GM12864 (cell line): ENCODE measurements around the gene RPL41.

Source experiments
- DNase-seq: peaks from one replicate; pipeline ENCODE4 v3.0.0-alpha.2; 2011; ENCODE audit warnings: low read depth
- H3K4me3 ChIP-seq: 2 replicates; pipeline ENCODE4 v1.5.1; 2011; ENCODE audit warnings: mild to moderate bottlenecking, low read depth, low read length, control low read depth
- CTCF ChIP-seq: IDR thresholded peaks from 2 replicates; pipeline ENCODE4 v1.5.1; 2011; ENCODE audit warnings: low read depth, mild to moderate bottlenecking, moderate library complexity, low read length, control low read depth, inconsistent platforms; ENCODE audit errors: missing control alignments

The RPL41 gene

GRCh38 chr12:56141946-56142784 is 25.7 kb downstream of the RPL41 start:
- no peak overlapping the region for H3K4me3 ChIP-seq
- DNase-seq: no peak
- TF ChIP-seq CTCF: no peak

- no peak for TF ChIP-seq CTCF
- H3K4me3 ChIP-seq: no peak overlapping the region
- no peak for DNase-seq
These were observed 26.8 kb downstream of the RPL41 start for GRCh38 chr12:56143217-56143616.

GRCh38 chr12:56143870-56144269 is 27.4 kb downstream of the RPL41 start:
- no peak for DNase-seq
- no peak overlapping the region for H3K4me3 ChIP-seq

DNA sequence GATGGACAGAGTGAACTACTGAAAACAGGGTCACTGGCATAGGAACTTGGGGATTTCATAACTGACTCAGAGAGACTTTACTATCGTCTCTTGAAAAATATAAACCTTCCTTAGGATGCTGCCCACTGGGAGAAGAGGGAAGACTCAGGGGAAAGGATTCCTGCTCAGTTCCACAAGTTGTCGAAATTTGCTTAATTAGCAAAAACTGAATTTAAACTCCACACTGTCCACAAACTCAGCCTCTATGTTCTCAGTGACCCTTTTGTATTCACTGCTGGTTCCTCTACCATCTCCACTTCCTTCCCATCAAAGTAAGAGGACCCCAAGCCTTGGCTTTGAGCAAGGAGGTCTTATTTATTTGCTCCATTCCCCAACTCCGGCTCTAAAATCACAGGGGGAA is 28.8 kb downstream of the RPL41 start:
- no peak for TF ChIP-seq CTCF
- no peak overlapping the region for H3K4me3 ChIP-seq
- DNase-seq: no peak

More at GRCh38 chr12:56143870-56144269, 27.4 kb downstream of the RPL41 start:
- TF ChIP-seq CTCF: no peak

DNA sequence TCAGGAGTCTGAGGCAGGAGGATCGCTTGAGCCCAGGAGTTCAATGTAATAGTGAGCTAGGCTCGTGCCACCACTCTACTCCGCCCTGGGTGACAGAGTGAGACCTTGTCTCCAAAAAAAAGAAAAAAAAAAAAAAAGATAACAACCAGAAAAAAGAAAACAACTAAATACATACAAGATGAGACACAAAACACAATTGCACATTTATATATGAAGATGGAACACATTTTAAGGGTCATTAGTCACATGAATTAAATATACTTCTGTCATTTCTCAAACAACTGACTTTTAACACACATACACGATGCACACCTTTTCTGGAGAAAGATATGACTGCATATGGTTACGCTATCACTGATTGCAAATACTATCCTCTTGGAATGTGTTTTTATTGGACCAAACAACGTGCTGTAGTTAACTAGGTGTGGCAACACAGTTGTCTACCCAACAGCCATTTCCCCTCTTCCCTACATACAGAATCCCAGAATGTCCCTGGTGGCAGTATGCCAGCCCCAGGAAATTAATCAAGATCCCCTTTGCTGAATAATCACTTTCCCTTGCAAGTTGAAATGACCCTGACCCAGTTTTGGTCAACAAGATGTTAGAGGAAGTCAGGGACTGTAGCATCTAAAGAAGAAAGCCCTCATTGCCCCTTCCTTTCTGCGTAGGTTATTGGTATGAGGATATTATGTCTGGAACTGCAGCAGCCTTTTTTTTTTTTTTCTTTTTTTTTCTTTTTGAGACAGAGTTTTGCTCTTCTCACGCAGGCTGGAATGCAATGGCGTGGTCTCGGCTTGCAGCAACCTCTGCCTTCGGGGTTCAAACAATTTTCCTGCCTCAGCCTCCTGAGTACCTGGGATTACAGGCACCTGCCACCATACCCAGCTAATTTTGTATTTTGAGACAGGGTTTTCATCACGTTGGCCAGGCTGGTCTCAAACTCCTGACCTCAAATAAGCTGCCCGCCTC is 30.3 kb downstream of the RPL41 start:
- DNase-seq: no peak
- no peak for TF ChIP-seq CTCF
- H3K4me3 ChIP-seq: no peak overlapping the region

DNA sequence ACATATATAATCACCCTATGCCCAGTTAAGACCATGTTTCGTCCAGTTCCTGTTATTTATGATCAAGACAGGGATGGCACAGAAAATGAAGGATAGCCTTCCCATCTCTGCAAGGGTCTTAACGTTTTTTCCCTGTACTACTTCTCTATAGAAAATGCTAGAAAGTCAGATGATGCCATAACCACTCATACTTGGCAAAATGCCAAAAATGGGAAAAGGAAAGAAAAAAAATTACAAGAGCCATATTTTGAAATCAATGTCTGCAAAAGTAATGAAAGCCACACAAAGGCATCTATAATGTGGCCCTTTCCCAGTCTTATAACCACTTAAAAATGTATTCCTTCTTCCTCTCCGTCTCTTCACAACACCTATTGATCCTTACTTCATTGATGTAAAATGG is 34.1 kb downstream of the RPL41 start:
- no peak for DNase-seq
- H3K4me3 ChIP-seq: no peak overlapping the region
- TF ChIP-seq CTCF: no peak
